Activated T-helper 17 cell treated with anti-CD3 and anti-CD28 coated beads, Interleukin-2, amount 50 U/mL, for 72 hours (primary cell): ENCODE measurements around the gene DPF3. TPM values are rescaled to one million over a fixed set of nuclear protein-coding genes. Genes with fewer than 3 reads are reported as not detected.

Experiments
- ATAC-seq: fragments of 150-1000 bp; cut with Tn5 transposase; replicated peaks from 2 replicates; pipeline ENCODE4 v1.10.0; 2021; ENCODE audit warnings: mild to moderate bottlenecking, moderate library complexity
- H3K27ac Mint-ChIP-seq: one replicate; pipeline ENCODE4 v1.8.0; 2022; ENCODE audit warnings: mixed read lengths
- H3K27me3 Mint-ChIP-seq: one replicate; pipeline ENCODE4 v1.8.0; 2022; ENCODE audit warnings: mixed read lengths
- H3K36me3 Mint-ChIP-seq: one replicate; pipeline ENCODE4 v1.8.0; 2022; ENCODE audit warnings: low read depth, mild to moderate bottlenecking, mixed read lengths
- H3K4me1 Mint-ChIP-seq: one replicate; pipeline ENCODE4 v1.8.0; 2022; ENCODE audit warnings: mixed read lengths
- H3K4me3 Mint-ChIP-seq: one replicate; pipeline ENCODE4 v1.8.0; 2022; ENCODE audit warnings: mild to moderate bottlenecking, mixed read lengths
- H3K9me3 Mint-ChIP-seq: one replicate; pipeline ENCODE4 v1.8.0; 2022; ENCODE audit warnings: mixed read lengths
- total RNA-seq, 2 donors: library from RNA; stranded (reverse); gene quantifications; one replicate each; pipeline ENCODE4 v1.2.3, GENCODE V29; 2022

Gene DPF3
- total RNA-seq, 2 donors from 2014 or later, result 0.13 to 0.30 TPM

DNA sequence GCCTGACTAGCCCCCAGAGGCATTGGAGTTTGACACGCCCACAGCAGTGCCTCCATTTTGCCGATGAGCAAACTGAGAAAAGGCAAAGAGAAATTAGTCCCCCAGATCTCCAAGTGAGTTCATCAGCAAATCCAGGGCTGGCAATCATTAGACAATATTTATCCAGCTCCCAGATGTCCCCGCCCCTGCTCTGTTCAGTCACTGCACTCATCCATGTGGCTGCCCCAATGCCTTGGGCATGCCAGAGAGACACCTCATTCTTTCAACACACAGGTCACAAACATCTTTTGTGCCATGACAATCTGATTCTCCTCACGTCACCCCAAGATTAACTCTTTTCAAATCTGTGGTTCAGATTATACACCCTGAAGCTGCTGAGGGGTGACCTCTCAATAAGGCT, 43.5 kb downstream of the DPF3 start:
- no peaks in the 10 kb centered on the region for H3K36me3 Mint-ChIP-seq
- H3K27me3 Mint-ChIP-seq, result peaks cover 6% of the 10 kb centered on the region
- no peaks in the 10 kb centered on the region for H3K9me3 Mint-ChIP-seq
- no peaks in the 10 kb centered on the region for H3K4me1 Mint-ChIP-seq
- H3K27ac Mint-ChIP-seq, result no peak overlapping the region
- ATAC-seq, result no peak
- no peak overlapping the region for H3K4me3 Mint-ChIP-seq

DNA sequence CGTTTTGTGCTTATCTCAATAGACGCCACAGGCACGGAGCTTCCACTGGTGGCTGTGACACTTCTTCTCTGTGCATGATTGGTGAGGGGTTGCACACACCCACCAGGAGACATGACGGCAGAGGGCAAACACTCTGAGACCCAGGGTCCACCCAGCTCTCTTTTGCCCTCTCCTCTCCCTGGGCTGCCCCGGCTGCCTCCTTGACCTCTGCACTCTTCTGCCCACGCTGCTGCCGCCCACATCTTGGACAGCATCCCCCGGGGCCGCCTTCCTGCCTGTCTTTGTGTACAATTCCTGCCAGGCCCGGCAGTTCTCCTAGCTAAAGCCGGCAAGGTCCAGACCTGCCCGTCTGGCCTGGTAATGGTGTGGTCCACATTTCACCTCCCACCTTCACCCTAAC, 44.7 kb downstream of the DPF3 start:
- Mint-ChIP-seq H3K9me3 (no peaks in the 10 kb centered on the region), H3K36me3 (no peaks in the 10 kb centered on the region), H3K27me3 (peaks cover 6% of the 10 kb centered on the region), H3K27ac (no peak overlapping the region), H3K4me1 (no peaks in the 10 kb centered on the region), H3K4me3 (no peak overlapping the region)
- ATAC-seq, result no peak

DNA sequence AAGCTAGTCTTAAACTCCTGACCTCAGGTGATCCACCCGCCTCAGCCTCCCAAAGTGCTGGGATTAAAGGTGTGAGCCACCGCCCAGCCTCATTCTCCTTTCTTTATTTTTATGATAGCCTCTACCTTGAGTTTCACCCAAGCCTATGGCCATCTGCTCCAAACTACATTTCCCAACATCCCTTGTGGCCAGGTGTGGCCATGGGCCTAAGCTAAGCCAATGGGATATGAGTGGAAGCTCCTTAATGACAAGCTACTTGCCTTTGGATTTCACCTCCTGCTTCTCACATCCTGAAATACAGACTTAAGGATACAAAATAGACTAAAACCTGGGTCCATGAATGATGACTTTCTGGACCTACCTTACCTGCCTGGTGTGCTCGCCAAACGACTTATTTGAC, 46.2 kb downstream of the DPF3 start:
- H3K27me3 Mint-ChIP-seq, result peaks cover 6% of the 10 kb centered on the region
- H3K4me1 Mint-ChIP-seq, result no peaks in the 10 kb centered on the region
- no peaks in the 10 kb centered on the region for H3K9me3 Mint-ChIP-seq
- H3K36me3 Mint-ChIP-seq, result no peaks in the 10 kb centered on the region
- no peak overlapping the region for H3K27ac Mint-ChIP-seq
- no peak overlapping the region for H3K4me3 Mint-ChIP-seq
- no peak for ATAC-seq

DNA sequence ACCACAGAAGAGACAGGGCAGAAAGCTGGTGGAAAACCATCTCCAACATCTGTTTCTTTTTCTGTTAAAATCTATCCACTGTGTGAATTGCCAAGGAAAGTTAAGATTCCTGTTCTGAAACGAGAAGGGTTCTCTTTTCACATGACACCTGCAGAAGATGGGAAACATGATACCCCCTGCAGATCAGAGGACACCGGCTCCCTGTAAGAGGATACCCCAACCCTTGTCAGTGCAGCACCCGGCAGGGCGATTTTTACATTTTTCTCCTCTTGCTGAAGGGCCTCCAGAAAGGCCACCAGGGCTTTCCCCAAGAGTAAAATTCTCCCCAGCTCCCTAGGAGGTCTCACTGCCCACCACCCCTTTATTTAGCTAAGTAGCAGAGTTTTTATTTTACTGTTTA, 48.2 kb downstream of the DPF3 start:
- no peak for ATAC-seq
- H3K27me3 Mint-ChIP-seq, result peaks cover 6% of the 10 kb centered on the region

DNA sequence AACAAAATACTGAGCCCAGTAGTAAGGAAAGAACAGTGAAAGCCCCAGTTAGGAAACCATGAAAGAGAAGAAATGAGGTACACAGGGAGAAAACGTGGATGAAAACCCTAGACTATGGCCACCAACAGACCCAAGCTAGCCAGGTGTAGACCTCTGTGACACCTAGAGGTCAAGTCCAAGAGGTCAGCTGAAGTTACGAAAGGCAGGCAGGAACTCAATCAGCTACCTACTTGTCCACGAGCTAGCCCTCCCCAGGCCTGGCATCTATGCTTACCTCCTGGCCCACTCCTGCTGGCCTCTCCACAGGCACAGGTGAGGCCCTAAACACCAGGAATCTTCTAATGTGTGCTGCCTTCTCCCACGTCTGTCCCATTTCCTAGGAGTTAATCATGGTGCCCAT, 48.7 kb downstream of the DPF3 start:
- Mint-ChIP-seq H3K4me3 (no peak overlapping the region), H3K27me3 (peaks cover 5% of the 10 kb centered on the region), H3K4me1 (no peaks in the 10 kb centered on the region), H3K9me3 (no peaks in the 10 kb centered on the region), H3K36me3 (no peaks in the 10 kb centered on the region), H3K27ac (no peak overlapping the region)
- no peak for ATAC-seq

More for the DNA sequence above, 48.2 kb downstream of the DPF3 start:
- H3K4me1 Mint-ChIP-seq, result no peaks in the 10 kb centered on the region
- H3K36me3 Mint-ChIP-seq, result no peaks in the 10 kb centered on the region
- no peak overlapping the region for H3K27ac Mint-ChIP-seq
- no peak overlapping the region for H3K4me3 Mint-ChIP-seq
- no peaks in the 10 kb centered on the region for H3K9me3 Mint-ChIP-seq

DNA sequence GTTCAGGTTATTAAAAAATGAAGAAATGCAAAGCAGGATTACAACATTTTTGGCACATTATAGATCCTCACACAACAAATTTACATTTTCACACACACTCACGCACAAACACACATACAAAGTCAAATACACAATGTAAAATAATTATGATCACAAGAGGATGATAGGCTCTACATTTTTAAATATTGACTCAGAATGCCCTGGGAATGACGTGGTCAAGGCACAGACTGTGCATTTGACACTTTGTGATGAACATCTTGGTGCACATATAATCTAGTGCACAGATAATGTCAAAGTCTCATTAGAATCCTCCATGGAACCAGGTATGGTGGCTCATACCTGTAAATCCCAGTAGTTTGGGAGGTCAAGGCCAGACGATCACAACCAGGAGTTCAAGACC, 49.4 kb downstream of the DPF3 start:
- Mint-ChIP-seq H3K4me3 (no peak overlapping the region), H3K27me3 (peaks cover 3% of the 10 kb centered on the region), H3K27ac (no peak overlapping the region), H3K36me3 (no peaks in the 10 kb centered on the region), H3K4me1 (no peaks in the 10 kb centered on the region), H3K9me3 (no peaks in the 10 kb centered on the region)
- no peak for ATAC-seq

DNA sequence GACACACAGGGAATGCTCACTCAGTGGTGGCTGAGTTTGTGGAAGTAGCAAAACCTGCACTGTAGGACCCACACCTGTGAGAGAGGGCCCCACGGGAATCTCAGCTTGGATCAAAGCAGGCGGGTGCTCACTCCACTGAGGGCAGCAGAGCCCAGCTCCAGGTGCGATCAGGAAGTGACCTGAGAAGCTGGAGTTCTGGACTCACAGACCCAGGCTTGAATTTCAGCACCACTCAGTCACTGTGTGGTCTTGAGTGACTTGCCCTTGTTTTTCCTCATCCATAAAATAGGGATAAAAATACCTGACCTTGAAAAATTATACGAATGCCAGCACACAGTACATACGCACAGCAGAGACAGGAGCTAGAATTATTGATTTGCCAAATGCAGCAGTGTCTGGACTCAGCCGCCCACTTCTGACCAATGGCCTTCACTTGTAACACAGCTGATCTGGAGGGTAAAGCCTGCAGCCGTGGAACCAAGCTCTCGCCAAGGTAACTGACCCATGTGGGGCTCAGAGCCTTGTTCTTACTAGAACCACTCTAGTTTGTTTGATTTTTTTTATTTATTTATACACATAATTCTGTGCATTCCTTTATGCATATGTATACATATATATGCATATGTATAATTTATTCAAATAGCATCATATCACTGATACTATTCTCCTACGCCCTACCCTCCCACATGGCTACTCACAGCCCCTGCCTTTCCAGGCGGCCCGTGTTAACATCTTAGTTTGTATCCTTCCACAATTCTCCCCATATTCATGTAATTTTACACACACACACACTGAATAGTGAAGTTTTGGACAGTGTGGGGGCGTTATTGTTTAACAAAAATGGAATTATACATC, 53.9 kb downstream of the DPF3 start:
- H3K4me1 Mint-ChIP-seq, result no peaks in the 10 kb centered on the region
- H3K4me3 Mint-ChIP-seq, result no peak overlapping the region
- no peak for ATAC-seq
- H3K27me3 Mint-ChIP-seq, result no peaks in the 10 kb centered on the region
- no peaks in the 10 kb centered on the region for H3K36me3 Mint-ChIP-seq
- H3K27ac Mint-ChIP-seq, result no peak overlapping the region
- H3K9me3 Mint-ChIP-seq, result no peaks in the 10 kb centered on the region

DNA sequence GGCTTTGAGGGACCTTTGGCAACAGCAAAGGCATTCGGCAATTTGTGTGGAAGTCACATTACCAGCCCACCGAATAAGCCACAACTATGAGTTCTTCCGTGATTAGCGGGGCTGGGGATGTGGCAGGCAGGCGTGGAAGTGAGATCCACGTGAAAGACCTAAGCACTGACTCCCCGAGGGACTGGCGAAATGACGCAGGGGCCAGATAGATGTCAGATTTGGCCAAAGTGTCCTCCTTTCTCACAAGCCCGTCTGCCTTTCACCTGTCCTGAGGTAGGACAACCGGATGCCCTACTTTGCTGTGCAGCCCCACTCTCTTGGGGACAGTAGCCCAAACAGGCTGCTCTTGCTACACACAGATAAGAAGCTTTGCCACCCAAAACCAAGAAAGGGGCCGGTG, 54.5 kb downstream of the DPF3 start:
- H3K9me3 Mint-ChIP-seq, result no peaks in the 10 kb centered on the region
- no peak for ATAC-seq
- no peaks in the 10 kb centered on the region for H3K27me3 Mint-ChIP-seq

DNA sequence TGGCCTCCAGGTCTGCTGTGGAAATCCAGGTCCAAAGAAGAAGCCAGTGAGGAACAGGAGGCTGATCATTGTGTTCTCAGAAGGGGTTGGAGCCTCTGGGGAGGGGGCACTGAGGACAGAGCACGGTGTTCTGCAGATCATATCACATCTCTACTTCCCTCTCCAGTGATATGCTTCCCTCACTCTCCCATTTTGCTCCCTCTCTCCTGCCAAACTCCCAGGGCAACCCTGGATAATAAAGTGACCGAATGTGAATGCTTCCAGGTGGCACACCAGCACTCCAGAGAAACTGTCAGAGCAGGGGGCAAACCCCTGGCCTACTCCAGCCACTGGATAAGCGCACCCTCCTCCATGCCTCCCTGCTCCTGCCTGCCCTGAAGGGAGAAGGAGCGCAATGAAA, 57.8 kb downstream of the DPF3 start:
- no peak overlapping the region for H3K27ac Mint-ChIP-seq

More for the DNA sequence above, 54.5 kb downstream of the DPF3 start:
- Mint-ChIP-seq H3K36me3 (no peaks in the 10 kb centered on the region), H3K27ac (no peak overlapping the region), H3K4me3 (no peak overlapping the region), H3K4me1 (no peaks in the 10 kb centered on the region)

DNA sequence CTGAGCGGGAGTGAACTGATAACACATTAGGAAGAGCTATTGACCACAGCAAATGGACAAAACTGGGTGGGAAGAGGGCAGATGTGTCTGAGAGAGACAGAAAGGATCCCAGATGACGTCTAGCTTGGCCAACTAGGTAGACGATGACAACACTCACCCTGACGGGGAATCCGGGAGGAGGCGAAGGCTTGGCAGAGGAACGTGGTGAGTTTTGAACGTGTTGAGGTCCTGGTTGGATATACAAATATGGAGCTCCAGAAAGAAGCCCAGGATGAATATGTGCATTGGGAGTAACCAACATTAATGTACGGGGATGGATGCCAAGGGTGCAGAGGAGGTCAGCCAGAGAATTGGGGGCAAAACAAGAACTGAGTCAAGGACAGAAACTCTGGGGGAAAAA, 60.7 kb downstream of the DPF3 start:
- no peak overlapping the region for H3K27ac Mint-ChIP-seq
- H3K4me1 Mint-ChIP-seq, result no peaks in the 10 kb centered on the region
- no peak for ATAC-seq
- H3K9me3 Mint-ChIP-seq, result peaks cover 4% of the 10 kb centered on the region
- no peaks in the 10 kb centered on the region for H3K36me3 Mint-ChIP-seq
- H3K4me3 Mint-ChIP-seq, result no peak overlapping the region
- H3K27me3 Mint-ChIP-seq, result peaks cover 17% of the 10 kb centered on the region

More for the DNA sequence above, 57.8 kb downstream of the DPF3 start:
- Mint-ChIP-seq H3K4me1 (no peaks in the 10 kb centered on the region), H3K9me3 (peaks cover 4% of the 10 kb centered on the region), H3K36me3 (no peaks in the 10 kb centered on the region), H3K27me3 (peaks cover 8% of the 10 kb centered on the region), H3K4me3 (no peak overlapping the region)
- no peak for ATAC-seq

DNA sequence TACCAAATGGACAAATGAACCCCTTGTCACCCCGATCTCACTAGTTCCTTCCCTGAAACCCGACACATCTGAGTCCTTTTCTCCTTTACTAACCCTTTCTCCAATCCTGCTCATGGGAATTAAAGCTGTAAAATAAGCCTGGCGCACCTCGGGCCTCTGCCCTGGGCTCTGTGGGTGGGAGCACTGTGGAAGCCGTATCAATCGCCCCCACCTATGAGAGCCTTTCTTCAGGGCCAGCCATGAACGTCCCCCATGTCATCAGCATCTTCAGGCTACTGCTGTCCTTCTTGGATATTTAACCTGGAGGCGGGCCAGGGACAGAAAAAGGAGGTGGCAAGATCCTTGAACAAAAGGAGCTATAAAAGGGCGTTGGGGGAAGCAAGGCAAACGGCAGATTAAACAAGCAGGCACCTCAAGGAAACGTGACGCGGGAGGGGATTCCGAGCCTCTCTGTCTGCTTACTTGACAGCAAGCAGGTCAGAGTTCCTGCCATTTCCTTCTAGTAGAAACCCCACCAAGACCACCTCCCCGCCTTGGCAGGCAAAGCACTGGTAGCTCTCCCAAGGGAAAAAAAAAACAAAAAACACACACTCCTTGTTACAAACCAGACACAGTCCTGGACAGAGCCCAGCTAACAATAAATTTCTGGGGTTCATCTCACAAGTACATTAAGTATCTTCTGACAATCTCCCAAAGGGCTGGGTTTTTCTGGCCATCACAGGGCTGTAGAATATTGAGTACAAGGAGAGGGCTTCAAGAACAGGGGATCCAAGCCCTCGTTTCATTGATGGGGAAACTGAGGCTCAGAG, 62.9 kb downstream of the DPF3 start:
- H3K4me3 Mint-ChIP-seq, result no peak overlapping the region
- no peaks in the 10 kb centered on the region for H3K4me1 Mint-ChIP-seq
- ATAC-seq, result no peak
- peaks cover 4% of the 10 kb centered on the region for H3K9me3 Mint-ChIP-seq
- no peak overlapping the region for H3K27ac Mint-ChIP-seq
- H3K36me3 Mint-ChIP-seq, result no peaks in the 10 kb centered on the region
- H3K27me3 Mint-ChIP-seq, result peaks cover 20% of the 10 kb centered on the region

DNA sequence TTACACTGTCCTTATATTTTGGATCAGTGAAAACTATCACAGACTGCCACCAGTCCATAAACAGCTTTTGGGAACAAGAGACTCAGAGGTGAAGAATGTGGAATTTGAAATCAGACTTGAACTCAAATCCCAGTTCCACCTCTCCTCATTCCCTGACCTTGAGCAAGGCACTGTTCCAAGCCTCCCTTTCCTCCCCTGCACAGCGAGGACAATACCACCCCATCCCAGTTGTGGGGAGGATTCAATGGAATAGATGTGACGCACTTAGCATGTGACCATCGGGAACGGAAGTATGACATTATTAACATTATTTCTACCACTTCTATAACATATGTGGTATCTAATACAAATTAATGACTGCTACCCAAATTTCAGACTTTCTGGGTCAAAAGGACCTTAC, 63.5 kb downstream of the DPF3 start:
- ATAC-seq, result no peak
- Mint-ChIP-seq H3K9me3 (peaks cover 4% of the 10 kb centered on the region), H3K27ac (no peak overlapping the region), H3K27me3 (peaks cover 20% of the 10 kb centered on the region), H3K4me3 (no peak overlapping the region), H3K4me1 (no peaks in the 10 kb centered on the region), H3K36me3 (no peaks in the 10 kb centered on the region)

DNA sequence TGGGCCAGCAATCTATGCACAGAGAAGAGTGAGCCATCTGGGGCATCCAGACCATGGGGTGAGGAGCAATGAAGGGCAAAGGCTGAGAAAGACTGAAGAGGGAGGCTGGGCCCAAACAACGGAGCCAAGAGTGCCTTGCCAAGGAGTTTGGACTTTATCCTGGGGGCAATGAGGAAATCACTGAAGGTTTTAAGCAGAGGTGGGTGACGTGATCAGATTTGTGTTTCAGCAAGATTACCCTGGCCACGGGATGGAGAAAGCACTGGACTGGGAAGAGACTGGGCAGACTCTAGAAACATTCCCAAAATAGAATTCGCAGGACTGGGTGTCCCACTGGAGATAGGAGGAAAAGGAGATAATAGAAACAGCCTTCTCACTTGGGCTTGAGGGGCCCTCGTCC, 65.3 kb downstream of the DPF3 start:
- peaks cover 20% of the 10 kb centered on the region for H3K27me3 Mint-ChIP-seq
- no peak overlapping the region for H3K4me3 Mint-ChIP-seq
- no peak for ATAC-seq
- peaks cover 4% of the 10 kb centered on the region for H3K9me3 Mint-ChIP-seq
- no peaks in the 10 kb centered on the region for H3K4me1 Mint-ChIP-seq
- H3K27ac Mint-ChIP-seq, result no peak overlapping the region
- H3K36me3 Mint-ChIP-seq, result no peaks in the 10 kb centered on the region

DNA sequence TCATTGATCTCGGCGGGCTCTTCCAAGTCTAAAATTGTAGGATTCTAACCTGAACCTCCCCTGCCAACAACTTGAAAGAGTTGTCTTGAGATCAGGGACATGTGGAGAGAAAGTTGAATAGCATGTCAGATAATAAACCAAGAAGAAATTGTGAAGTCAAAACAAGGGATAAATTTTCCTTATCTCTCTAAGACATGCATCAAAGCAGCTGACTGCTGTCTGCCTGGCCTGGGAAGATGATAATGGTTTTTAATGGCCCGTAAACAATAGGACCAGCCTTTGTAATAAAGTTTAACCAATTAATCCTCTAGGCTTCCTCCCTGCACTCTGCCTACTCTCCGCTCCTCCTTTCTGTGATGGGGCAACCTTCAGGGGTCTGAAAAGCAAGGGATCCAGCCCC, 67.9 kb downstream of the DPF3 start:
- Mint-ChIP-seq H3K27ac (no peak overlapping the region), H3K4me1 (no peaks in the 10 kb centered on the region), H3K4me3 (no peak overlapping the region), H3K36me3 (no peaks in the 10 kb centered on the region), H3K9me3 (no peaks in the 10 kb centered on the region), H3K27me3 (peaks cover 11% of the 10 kb centered on the region)
- ATAC-seq, result no peak

DNA sequence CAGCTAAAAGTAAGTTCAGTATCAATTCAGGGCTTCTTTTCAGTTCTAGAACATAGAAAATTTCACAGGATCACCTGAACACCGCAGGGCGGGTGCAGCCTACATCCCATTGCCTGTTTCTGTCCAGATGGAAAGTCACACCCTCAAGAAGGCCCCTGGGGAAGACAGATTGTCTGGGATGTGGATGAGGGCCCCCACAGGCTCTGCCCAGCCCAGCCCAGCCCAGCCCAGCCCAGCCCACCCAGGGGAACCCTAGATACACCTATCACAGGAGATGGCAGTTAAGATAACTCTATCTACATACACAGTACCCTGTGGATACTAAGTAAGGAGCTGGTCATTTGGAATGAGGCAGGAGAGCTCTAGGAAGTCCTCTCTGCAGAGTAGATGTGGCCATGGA, 68.4 kb downstream of the DPF3 start:
- H3K27me3 Mint-ChIP-seq, result peaks cover 6% of the 10 kb centered on the region
- H3K27ac Mint-ChIP-seq, result no peak overlapping the region
- no peaks in the 10 kb centered on the region for H3K36me3 Mint-ChIP-seq
- H3K9me3 Mint-ChIP-seq, result no peaks in the 10 kb centered on the region
- no peak for ATAC-seq
- H3K4me3 Mint-ChIP-seq, result no peak overlapping the region
- H3K4me1 Mint-ChIP-seq, result no peaks in the 10 kb centered on the region
